SU-DHL-6 (cell line): ENCODE measurements around the gene TRIM10.

ENCODE experiments used
- EZH2phosphoT487 ChIP-seq: fragments of 200-600 bp; sonication (generic), shearing (Covaris generic); conservative IDR thresholded peaks from 2 replicates; pipeline ENCODE4 v1.6.1; 2018; ENCODE audit warnings: mild to moderate bottlenecking, antibody characterized with exemption, low read length, moderate library complexity, mixed read lengths
- TF ChIP-seq, protein P1 (sequence below): fragments of 200-600 bp; sonication (generic); IDR thresholded peaks from one replicate; pipeline ENCODE4 v1.5.1; 2017; ENCODE audit warnings: antibody characterized with exemption, mild to moderate bottlenecking, low read length, moderate library complexity; ENCODE audit not compliant: insufficient read depth, poor library complexity, severe bottlenecking

DNA sequence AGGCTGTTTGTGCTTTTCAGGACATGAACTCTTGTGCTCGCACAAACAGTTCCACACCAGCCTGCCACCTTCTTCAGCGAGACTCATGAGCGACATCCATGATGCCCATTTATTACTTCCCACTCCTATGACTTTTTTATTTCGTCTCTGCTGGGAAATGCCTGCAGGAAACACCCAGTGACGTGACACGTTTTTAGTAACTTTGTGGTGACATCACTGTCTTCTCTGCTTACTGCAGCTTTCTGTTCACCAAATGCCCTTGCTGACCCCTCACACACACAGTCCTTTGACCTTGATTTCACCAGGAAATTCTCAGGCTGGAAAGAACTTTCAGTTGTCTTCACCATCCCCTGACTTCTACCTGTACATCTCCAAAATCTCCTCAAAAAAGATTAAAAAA lies 16.2 kb downstream of the TRIM10 start:
- TF ChIP-seq, protein P1, sequence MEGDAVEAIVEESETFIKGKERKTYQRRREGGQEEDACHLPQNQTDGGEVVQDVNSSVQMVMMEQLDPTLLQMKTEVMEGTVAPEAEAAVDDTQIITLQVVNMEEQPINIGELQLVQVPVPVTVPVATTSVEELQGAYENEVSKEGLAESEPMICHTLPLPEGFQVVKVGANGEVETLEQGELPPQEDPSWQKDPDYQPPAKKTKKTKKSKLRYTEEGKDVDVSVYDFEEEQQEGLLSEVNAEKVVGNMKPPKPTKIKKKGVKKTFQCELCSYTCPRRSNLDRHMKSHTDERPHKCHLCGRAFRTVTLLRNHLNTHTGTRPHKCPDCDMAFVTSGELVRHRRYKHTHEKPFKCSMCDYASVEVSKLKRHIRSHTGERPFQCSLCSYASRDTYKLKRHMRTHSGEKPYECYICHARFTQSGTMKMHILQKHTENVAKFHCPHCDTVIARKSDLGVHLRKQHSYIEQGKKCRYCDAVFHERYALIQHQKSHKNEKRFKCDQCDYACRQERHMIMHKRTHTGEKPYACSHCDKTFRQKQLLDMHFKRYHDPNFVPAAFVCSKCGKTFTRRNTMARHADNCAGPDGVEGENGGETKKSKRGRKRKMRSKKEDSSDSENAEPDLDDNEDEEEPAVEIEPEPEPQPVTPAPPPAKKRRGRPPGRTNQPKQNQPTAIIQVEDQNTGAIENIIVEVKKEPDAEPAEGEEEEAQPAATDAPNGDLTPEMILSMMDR: no peak
- no peak for TF ChIP-seq EZH2phosphoT487
